A549 treated with Mapracorat at 1 μM for 4 hours (cell line): ENCODE data around the gene ACO2. TPM values are rescaled to one million over a fixed set of nuclear protein-coding genes. Genes with fewer than 3 reads are reported as not detected.

Experiments
- total RNA-seq: library from RNA; stranded (reverse); fragments of 200-300 nt; extraction: Qiagen RNA extraction; gene quantifications from 5 replicates; pipeline ENCODE4 v1.2.3, GENCODE V29; 2022

ACO2 gene
- 45.5 to 48.7 TPM (median 47.5 TPM) in 5 replicates for total RNA-seq

GRCh38 chr22:41468381-41469217 is at the start of gene ACO2, which contains the start of gene PHF5A:
Gene ACO2, plus strand, starts transcription at chr22:41469117. Its CDS starts 30 bp downstream, at chr22:41469147.
Gene PHF5A, minus strand, starts transcription at chr22:41468692. Its CDS starts 39 bp downstream, at chr22:41468653.

GRCh38 chr22:41446639-41447434 is 22.1 kb upstream of the ACO2 start, which contains the start of gene TOB2:
Gene TOB2, minus strand, starts transcription at chr22:41446801. Its CDS starts 9,456 bp downstream, at chr22:41437345.

GRCh38 chr22:41543854-41544670 is 75.1 kb downstream of the ACO2 start, which contains the start of gene POLR3H:
Gene POLR3H, minus strand, starts transcription at chr22:41544470. Its CDS starts 369 bp downstream, at chr22:41544101.

Other genes starting within 250 kb of the ACO2 start
- gene CHADL, start 228.2 kb upstream of the ACO2 start, total RNA-seq: not detected in 5 replicates
- gene RANGAP1, start 182.9 kb upstream of the ACO2 start, total RNA-seq: 67.2 to 94.9 TPM (median 88.1 TPM) in 5 replicates
- 17.5 to 23.6 TPM (median 23.2 TPM) in 5 replicates for gene ZC3H7B, start 167.6 kb upstream of the ACO2 start, total RNA-seq
- gene TEF, start 87.2 kb upstream of the ACO2 start, total RNA-seq: 0.80 to 1.3 TPM (median 1.1 TPM) in 5 replicates
- gene TOB2, start 22.3 kb upstream of the ACO2 start, total RNA-seq: 21.0 to 27.6 TPM (median 22.7 TPM) in 5 replicates
- gene PHF5A, start 425 bp upstream of the ACO2 start, total RNA-seq: 62.3 to 80.9 TPM (median 64.0 TPM) in 5 replicates
- 25.7 to 45.6 TPM (median 38.2 TPM) in 5 replicates for gene POLR3H, start 75.4 kb downstream of the ACO2 start, total RNA-seq
- 2.0 to 2.9 TPM (median 2.4 TPM) in 5 replicates for gene CSDC2, start 91.9 kb downstream of the ACO2 start, total RNA-seq
- 25.2 to 32.2 TPM (median 29.1 TPM) in 5 replicates for gene PMM1, start 120.7 kb downstream of the ACO2 start, total RNA-seq
- gene DESI1, start 151.9 kb downstream of the ACO2 start, total RNA-seq: 14.5 to 17.1 TPM (median 15.3 TPM) in 5 replicates
- gene XRCC6, start 152.2 kb downstream of the ACO2 start, total RNA-seq: 286 to 333 TPM (median 297 TPM) in 5 replicates
- gene SNU13, start 219.8 kb downstream of the ACO2 start, total RNA-seq: 111 to 197 TPM (median 184 TPM) in 5 replicates
- not detected in 5 replicates for gene MEI1, start 230.4 kb downstream of the ACO2 start, total RNA-seq